Measurements from ENCODE around the gene ARHGAP10.

DNA sequence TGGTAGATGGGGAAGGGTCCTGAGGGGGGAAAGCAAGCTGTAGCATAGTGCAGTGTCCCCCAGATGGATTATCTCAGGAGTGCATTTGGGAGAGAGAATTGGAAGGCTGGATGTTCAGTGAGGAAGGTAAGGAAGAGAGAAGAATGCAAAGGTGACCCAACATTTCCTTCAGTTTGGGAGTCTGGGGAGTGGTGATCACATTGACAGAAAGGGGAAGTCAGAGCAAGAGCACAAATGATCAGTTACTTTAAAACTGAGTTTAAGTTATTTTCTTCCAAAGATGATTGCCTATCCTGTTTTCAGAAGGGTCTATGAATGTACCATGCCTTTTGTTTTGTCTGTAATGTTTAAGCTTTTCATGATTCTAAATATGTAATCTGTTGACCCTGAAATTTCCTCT lies 47.6 kb downstream of the ARHGAP10 start:
- TF ChIP-seq, protein P1, sequence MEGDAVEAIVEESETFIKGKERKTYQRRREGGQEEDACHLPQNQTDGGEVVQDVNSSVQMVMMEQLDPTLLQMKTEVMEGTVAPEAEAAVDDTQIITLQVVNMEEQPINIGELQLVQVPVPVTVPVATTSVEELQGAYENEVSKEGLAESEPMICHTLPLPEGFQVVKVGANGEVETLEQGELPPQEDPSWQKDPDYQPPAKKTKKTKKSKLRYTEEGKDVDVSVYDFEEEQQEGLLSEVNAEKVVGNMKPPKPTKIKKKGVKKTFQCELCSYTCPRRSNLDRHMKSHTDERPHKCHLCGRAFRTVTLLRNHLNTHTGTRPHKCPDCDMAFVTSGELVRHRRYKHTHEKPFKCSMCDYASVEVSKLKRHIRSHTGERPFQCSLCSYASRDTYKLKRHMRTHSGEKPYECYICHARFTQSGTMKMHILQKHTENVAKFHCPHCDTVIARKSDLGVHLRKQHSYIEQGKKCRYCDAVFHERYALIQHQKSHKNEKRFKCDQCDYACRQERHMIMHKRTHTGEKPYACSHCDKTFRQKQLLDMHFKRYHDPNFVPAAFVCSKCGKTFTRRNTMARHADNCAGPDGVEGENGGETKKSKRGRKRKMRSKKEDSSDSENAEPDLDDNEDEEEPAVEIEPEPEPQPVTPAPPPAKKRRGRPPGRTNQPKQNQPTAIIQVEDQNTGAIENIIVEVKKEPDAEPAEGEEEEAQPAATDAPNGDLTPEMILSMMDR (IDR thresholded peaks at IDR 0.05) = no peak
- TF ChIP-seq EZH2 (IDR thresholded peaks at IDR 0.05; ENCODE audit: borderline replicate concordance, insufficient read depth, low read depth, low read length, poor library complexity, severe bottlenecking) = no peak

Measured in B cell (primary cell).